Stimulated activated CD8-positive, alpha-beta memory T cell treated with anti-CD3 and anti-CD28 coated beads, Interleukin-15, amount 100 ng/mL, for 48 hours (primary cell): ENCODE measurements around the gene SLC24A1.

Source experiments
- DNase-seq, 2 donors: peaks; one replicate each; pipeline ENCODE4 v3.0.0-alpha.2; 2020; ENCODE audit warnings: low read depth in 2 of 2

The SLC24A1 gene

DNA sequence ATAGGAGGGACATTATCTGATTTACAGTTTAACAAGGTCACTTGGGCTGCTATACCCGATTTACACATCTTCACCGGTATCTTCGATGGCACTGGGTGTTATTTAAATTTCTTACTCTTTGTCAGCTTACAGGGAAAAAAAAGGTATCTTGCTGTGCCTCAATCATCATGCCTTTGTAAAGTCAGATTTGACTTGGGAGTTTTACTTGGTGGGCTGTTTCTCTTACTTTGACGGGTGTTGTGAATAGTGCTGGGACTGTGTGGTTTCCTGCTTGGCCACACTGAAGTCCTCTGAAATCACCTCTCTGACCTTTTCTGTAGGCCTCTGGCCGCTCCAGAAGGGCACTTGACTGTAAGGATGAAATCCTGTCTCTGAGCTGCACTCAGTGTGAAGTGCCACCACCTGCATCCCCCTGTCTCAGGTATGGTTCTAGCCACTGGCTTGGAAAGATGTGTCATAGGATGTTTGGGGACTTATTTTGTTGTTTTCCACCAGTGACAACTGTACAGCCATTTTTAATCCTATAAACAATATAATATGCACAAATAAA lies 3.1 kb upstream of the SLC24A1 start:
- DNase-seq = no peak

DNA sequence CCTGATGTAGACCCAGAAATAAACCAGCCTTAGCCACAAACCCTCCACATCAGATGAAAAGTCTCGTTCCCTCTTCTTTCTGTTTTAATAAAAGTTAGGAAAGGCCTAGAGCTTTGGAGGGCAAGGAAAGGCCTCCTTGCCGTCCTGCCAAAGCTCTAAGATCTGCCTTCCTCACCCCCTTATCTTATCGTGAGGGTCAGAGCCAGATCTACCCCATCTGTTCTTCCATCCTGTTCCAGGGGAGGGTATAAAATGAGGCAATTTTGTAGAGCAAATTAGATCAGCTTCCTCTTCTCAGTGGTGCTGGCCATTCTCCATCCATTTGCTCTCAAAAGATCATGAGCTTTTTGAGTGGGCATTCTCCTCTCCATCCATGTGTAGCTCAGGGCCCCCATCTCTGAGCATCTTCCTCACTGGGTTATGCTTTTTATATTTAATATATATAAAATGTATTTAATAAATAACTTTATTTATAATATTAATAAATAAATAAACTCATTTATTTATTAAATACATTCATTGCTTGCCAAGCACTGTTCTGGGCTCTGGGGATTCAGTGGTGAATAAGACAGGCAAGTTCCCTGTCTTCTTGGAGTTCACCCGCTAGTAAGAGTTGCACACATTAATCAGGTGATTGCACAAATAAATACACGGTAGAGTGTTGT lies 2.0 kb upstream of the SLC24A1 start:
- DNase-seq = no peak

DNA sequence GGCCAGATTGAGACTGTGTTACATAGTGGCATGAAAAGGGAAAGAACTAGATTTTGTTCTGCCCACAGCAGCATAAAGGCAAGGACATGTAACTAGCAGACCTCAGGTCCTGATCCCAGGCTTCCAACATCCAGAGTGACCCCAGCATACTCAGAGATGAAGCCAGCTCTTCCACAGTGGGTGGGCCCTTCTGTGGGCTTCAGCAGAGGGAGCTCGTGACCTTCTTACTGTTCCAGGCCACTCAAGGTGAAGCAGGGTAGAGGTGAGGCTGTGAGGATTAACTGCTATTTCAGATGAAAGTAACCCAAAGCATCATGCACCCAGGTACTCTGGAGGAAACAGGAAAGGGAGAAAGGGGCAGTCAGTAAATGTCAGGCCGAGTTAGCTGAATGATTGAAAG lies 905 bp upstream of the SLC24A1 start:
- DNase-seq = no peak

DNA sequence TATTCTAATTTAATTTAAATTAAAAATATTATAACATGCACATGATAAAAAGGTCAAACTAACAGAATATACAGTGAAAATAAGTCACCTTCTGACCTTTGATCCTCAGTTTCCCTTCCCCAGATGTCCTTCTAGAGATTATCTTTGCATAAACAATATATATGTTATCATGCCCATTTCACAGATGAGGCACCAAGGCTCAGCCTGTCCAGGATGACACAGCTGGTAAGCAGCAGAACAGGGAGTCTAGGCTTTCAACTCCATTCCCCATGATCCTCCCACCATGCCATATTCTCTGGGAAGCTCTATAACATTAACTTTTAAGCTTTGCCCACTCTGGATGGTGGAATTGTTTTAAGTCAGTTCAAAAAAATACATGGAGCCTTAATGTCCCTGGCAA lies 1.4 kb downstream of the SLC24A1 start:
- DNase-seq = no peak

DNA sequence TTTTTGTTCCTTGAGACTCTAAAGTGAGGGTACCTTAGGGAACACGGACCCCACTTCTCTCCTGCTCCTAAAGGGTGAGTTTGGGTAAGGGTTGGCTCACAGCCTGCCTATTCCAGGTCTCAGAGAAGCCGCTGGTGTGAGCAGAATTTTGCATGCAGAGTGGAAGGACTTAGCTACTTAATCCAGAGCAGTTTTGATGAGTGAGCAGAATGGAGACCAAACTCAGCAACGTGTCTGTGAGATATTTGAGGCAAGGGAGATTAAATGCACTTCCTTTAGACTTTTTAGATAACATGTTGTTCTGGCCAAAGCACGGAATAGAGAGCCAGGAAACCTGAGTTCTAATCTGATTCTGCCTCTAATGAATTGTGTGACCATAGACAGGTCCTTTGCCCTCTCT lies 5.1 kb downstream of the SLC24A1 start:
- DNase-seq = no peak

DNA sequence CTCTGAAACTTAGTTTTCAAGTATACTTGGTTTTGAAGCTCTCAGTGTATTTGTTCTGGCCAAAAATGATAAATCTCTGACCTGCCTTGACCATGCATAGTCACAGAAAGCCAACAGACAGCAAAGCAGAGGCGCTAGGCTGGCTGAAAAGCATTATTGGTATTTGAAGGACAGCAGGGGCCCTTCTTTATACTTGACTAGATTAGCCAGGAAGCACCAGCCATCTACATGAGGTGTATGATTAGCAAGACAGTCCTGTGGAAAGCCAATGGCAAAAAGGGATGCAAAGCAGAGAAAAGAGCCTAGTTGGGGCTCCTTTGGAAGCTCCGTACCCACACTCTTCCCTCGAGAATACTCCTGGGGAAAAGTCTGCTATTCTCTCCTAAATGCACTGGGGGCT lies 7.8 kb downstream of the SLC24A1 start:
- no peak for DNase-seq

DNA sequence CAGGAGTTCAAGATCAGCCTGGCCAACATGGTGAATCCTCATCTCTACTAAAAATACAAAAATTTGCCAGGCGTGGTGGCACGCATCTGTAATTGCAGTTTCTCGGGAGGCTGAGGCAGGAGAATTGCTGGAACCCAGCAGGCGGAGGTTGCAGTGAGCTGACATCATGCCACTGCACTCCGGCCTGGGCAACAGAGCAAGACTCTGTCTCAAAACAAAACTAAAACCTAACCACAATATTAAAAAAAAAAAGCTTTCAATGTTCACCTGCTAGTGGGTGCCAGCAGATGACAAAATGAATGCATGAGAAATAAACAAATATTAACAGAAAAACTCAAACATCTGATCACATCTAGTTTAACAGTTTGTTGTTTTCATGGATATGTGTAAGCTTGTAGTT lies 9.0 kb downstream of the SLC24A1 start:
- no peak for DNase-seq

DNA sequence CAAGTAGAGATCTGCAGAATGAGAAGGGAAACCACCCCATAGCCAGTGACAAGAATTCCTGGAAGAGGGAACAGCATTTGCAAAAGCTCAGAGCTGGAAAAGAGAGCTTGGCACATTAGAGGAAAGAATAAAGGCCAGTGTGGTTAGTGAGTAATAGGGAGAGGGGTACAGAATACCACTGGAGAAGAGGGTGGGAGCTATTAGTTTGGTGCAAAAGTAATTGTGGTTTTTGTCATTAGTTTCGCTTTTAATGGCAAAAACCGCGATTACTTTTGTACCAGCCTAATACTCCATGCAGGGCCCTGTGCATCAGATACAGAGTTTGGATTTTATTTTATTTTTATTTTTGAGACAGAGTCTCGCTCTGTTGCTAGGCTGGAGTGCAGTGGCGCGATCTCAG lies 9.8 kb downstream of the SLC24A1 start:
- DNase-seq = no peak

DNA sequence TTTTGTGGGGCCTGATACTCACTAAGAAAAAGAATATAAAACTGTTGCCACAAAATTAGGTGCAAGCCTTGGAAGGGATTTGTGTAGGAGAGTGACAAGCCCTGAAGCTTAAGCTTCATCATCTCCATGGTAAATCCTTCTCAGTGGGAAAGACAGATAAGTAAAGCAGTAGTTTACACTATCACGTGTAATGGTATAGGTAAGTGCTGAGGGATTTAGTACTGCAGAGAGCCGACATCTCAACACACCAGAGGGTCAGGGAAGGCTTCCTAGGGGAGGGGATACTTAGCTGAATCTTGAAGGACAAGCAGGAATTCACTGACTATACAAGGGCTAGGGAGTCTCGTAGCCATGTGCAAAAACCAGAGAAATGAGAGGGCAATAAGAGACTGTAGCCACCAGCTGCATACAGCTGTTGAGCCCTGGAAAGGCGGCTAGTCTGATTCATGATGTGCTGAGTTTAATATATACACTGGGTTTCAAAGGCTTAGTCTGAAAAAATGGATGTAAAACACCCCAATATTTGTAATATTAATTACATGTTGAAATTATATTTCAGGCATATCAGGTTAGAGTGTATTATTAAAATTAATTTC lies 11.1 kb downstream of the SLC24A1 start:
- DNase-seq = no peak

DNA sequence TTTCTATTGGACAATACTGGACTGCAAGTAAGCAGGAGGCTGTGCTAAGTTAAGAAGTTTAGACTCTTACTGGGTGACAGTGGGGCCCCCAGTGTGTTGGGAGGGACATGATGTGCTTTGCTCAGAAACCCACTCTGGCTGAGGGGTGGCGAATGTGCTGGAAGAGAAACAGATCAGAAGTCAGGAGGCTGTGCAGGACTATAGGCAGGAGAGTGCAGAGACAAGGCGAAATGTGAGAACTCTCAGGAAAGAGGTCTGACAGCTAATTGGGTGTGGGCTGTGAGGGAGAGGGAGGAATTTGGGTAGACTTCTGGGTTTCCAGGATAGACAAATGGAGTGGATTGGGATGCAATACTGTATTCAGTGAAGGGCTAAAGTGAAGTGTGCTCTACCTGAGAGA lies 12.0 kb downstream of the SLC24A1 start:
- DNase-seq = no peak

DNA sequence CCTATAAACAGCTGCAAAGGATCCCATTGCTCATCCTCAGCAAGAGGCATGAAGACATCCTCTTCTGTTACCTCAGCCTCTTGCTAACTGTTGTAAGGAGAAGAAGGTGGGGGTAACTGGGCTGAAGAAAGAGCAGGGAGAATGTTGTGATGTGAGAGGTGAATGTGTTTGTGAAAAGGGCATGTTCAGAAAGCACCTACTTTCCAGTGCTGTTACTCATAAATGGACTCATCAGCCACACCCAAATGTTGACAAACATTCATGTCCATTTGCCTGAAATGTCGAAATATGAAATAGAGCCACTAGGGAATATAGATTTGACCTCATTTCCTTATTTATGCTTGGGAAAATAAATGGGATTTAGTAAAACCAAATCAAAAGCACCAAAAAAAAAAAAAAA lies 12.6 kb downstream of the SLC24A1 start:
- no peak for DNase-seq

DNA sequence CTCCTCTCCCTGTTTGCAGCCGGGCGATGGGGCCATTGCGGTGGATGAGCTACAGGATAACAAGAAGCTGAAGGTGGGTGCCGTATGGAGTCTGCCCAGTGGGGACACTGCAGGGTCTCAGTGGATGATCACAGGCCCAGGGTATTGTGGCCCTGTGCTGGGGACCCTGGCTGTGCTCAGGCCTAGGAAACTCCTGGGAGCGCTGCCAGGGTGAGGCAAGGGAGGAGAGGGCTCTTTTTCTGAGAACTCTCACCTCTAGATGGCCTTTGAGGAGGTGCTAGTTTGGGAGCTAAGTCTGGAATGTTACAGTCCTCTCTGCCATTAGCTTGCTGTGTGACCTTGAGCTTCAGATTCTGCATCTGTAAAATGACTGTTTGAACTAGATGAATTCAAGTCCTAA lies 16.4 kb downstream of the SLC24A1 start:
- no peak for DNase-seq

DNA sequence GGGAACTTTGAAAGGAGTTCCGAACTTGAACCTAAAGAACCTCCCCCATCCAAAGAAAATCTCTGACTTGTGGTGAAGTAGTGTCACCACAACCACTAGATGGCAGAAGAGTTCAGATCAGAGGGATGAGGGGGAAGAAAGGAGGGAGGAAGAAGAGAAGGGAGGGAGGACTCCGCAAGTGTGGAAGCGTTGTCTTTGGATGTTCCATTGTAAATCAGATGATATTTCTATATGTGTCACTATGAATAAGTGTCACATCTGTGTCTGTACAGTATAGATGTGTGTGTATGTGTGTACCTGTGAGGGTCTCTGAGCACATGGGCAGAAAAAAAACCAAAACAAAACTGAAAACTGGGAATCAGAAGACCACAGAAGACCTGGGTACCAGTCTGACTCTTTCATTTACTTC lies 16.9 kb downstream of the SLC24A1 start:
- DNase-seq = no peak

DNA sequence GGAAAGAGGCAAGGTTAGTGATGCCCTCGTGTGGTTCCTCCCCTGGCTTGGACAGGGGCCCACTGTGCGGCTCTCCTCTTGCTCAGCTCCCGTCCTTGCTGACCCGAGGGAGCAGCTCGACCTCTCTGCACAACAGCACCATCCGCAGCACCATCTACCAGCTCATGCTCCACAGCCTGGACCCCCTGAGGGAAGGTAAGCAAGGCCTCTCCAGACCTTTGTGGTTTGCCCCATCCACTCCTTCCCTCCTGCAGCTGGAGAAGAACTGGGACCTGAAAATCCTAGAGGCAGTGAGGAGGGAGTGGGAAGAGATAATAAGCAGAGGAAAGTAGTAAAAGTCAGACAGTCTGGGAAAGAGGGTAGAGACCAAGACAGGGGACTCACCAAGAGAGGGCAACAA lies 17.8 kb downstream of the SLC24A1 start:
- no peak for DNase-seq

DNA sequence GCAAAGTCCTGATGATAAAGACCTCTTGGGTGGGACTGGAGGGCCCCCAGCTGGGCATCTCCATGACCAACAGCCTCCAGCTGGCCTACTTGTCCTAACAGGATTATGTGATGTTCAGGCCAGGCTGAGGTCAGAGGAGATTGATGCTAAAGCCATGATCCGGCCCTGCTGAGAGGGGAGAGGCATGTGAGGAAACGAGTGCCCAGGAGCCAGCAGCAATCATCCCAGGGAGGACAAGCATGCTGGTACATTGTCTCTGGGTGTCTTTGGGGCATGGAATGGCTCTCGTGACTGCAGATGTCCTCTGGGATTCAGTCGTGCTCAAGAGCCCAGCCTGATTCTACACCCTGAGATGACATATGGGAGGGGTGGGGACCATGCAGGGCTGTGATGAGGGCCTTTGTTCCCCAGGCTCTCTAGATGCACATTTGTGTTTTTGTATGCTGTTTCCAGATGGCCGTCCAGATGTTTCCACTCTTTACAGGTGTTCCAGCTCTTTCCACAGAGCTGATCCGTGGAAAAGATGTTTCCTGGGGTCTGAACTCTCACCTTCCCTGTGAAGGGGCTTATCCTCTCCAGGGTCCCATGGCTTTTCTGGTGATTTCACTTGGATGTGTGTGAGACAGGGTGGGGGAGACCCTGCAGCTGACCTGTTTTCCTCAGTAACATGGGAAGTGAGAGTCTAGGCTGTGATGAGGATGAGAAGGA lies 20.2 kb downstream of the SLC24A1 start:
- DNase-seq = no peak

DNA sequence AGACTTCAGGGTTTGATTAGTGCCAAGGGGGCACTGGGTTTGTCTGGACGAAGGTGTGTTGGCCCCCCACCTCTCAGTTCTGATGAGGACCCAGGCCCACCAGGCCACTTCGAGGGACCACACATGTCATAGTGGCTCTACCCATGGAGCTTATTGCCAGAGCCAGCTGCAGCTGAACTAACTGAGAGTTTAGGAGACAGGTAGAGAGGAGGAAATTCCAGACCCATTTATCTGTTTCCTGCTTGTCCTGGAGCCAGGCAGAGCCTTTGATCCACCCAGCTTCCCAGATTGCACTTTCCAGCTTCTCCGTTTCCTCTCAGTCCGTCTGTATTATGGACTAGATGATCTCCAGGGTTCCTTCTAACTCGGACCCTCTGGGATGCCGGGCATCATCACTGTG lies 20.9 kb downstream of the SLC24A1 start:
- no peak for DNase-seq

DNA sequence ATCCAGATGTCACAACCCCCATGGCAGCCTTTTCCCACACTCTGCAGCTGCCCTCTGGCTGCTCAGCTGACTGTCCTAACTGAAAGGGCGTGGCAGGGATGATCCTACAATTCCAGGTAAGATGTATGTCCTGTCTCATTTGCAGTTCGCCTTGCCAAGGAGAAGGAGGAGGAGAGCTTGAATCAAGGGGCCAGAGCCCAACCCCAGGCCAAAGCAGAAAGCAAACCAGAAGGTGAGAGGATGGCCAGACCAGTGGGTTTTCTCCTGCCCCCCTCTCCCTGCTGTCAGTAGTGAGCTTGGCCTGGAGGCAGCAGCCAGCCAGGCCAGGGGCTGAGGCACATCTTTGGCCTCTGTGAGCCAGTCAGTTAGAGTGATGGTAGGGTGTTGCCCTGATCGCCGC lies 22.5 kb downstream of the SLC24A1 start:
- DNase-seq = no peak

DNA sequence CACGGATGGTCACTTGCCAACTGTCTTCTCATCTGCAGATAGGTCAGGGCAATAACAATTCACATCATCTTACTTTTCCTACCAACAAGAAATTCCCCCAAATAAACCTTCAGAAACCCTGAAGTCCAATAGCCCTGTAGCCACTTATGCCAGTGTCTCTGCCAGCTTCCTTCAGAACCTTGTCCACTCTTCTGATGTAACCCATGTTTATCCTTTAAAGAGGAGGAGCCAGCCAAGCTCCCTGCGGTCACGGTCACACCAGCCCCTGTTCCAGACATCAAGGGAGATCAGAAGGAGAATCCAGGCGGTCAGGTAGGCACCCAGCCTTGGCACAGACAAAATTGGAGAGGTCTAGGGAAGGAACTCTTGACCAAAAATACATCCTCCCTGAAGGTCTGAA lies 23.7 kb downstream of the SLC24A1 start:
- DNase-seq = no peak

DNA sequence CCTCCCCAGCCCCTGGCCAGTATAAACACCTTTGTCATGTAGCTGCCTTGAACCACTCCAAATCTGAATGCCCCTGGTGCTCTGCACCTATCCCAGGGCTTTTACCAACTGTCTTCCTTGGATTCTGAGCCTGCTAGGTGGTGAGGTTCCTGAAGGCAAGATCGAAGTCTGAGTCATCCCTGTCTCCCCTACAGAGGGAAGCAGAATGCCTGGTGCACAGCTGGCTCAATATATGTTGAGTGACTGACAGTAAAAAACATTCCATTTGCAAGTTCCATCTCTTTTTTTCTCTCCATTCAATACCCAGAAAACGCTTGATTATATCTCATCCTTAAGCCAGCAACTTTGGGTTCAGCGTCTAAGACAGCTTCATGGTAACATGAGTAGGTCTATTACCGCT lies 24.7 kb downstream of the SLC24A1 start:
- DNase-seq = no peak

DNA sequence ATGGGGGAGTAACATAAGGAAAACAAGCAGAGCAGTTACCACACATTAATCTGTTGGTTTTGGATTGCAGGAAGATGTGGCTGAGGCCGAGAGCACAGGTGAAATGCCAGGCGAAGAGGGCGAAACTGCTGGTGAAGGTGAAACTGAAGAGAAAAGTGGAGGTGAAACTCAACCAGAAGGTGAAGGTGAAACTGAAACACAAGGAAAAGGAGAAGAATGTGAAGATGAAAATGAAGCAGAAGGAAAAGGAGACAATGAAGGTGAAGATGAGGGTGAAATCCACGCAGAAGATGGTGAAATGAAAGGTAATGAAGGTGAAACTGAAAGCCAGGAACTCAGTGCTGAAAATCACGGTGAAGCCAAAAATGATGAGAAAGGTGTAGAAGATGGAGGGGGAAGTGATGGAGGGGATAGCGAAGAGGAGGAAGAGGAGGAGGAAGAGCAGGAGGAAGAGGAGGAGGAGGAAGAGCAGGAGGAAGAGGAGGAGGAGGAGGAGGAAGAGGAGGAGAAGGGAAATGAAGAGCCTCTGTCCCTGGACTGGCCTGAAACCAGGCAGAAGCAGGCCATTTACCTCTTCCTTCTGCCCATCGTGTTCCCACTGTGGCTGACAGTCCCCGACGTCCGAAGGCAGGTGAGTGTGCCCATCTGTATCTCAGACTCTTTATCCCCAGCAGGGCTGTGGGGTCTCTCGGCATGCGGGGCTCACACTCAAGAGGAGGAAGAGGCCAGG lies 28.7 kb downstream of the SLC24A1 start:
- DNase-seq = no peak

DNA sequence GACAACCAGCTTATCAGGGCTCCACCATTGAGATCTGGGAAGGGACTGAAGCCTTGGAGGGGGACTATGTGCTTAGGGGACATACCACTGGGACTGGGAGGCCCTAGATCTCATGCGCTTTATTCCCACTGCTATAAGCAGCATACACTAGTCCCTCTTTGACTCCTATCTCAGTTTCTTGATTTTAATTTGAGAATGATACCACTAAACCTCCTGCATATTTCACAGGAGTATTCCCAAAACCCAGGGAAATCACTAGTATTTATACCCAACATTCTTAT lies 29.2 kb downstream of the SLC24A1 start:
- DNase-seq = no peak

DNA sequence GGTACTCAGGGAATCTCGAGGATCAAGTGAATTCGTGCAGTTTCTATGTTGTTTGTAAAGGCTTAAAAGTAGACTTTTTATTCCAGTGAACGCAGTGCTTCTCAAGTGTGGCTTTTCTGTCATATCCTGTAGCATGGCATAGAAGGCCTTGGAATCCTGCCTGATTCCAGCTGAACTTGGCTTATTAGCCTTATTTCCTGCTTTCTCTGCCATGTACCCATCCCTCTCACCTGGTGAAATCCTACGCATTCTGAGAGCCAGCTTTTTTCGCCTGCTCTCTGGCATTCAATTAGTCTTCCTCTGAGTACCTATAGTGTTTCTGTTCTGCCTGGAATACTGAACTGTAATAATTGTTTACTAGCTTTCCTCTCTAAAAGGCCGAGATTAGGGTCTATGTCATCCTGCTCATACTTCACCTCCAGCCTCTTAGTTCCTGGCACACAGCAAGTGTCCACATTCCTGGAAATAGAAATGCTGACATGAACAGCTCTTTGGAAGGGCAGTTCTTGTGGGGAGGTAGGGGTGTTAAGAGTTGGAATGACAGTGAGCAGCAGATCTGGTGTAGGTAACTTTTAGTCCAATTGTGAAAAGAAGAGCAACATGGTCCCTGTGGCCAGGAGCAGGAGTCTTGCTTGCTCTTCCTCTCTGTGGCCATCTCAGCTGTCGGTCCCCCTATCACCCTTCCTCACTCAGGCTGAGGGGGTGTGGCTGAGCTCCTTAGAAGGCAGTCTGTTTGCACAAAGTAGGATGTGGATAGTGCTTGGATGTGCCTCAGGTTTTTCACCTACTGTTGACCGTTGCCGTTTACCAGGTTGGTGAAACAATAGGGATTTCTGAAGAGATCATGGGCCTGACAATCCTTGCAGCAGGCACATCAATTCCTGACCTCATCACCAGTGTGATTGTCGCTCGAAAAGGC lies 30.4 kb downstream of the SLC24A1 start:
- no peak for DNase-seq
